Loucy (cell line): ENCODE data around the gene MYO18B.

Source experiments
- H2AFZ ChIP-seq: fragments of 200-600 bp; sonication (generic); 2 replicates; pipeline ENCODE4 v1.6.0; 2016; ENCODE audit warnings: antibody characterized with exemption, mild to moderate bottlenecking, low read length, moderate library complexity
- H3F3A ChIP-seq: fragments of 200-600 bp; 2 replicates; pipeline ENCODE4 v1.6.0; 2016; ENCODE audit warnings: antibody characterized with exemption, low read depth, mild to moderate bottlenecking
- H3K27me3 ChIP-seq: fragments of 200-600 bp; sonication (generic); 2 replicates; pipeline ENCODE4 v1.6.1; 2014; ENCODE audit warnings: low read length, mild to moderate bottlenecking; ENCODE audit not compliant: insufficient read depth, poor library complexity, severe bottlenecking
- H3K36me3 ChIP-seq: fragments of 200-600 bp; sonication (generic); 2 replicates; pipeline ENCODE4 v1.6.1; 2016; ENCODE audit warnings: low read length; ENCODE audit not compliant: insufficient read depth
- H3K4me1 ChIP-seq: fragments of 200-600 bp; sonication (generic); 2 replicates; pipeline ENCODE4 v1.5.1; 2014; ENCODE audit warnings: low read length, mild to moderate bottlenecking; ENCODE audit not compliant: insufficient read depth, poor library complexity, severe bottlenecking
- H3K4me2 ChIP-seq: fragments of 200-600 bp; sonication (generic); 2 replicates; pipeline ENCODE4 v1.6.0; 2014; ENCODE audit warnings: antibody characterized with exemption, low read length, low read depth, mild to moderate bottlenecking; ENCODE audit not compliant: poor library complexity, severe bottlenecking
- H3K4me3 ChIP-seq: fragments of 200-600 bp; sonication (generic); 2 replicates; pipeline ENCODE4 v1.5.1; 2014; ENCODE audit warnings: low read length, mild to moderate bottlenecking, mixed read lengths; ENCODE audit not compliant: poor library complexity, severe bottlenecking
- H3K79me2 ChIP-seq: fragments of 200-600 bp; sonication (generic); 2 replicates; pipeline ENCODE4 v1.6.1; 2014; ENCODE audit warnings: low read length; ENCODE audit not compliant: insufficient read depth
- H3K9ac ChIP-seq: fragments of 200-600 bp; sonication (generic); 2 replicates; pipeline ENCODE4 v1.6.0; 2014; ENCODE audit warnings: mild to moderate bottlenecking, low read depth, low read length, moderate library complexity; ENCODE audit not compliant: poor library complexity, severe bottlenecking
- H3K9me2 ChIP-seq: fragments of 200-600 bp; sonication (generic); replicated peaks from 2 replicates; pipeline ENCODE4 v1.6.1; 2016; ENCODE audit warnings: low read depth, low read length, mixed read lengths
- H3K9me3 ChIP-seq: fragments of 200-600 bp; sonication (generic); 2 replicates; pipeline ENCODE4 v1.6.1; 2014; ENCODE audit warnings: mild to moderate bottlenecking, antibody characterized with exemption, low read length, low read depth; ENCODE audit not compliant: insufficient read depth
- H4K20me1 ChIP-seq: fragments of 200-600 bp; sonication (generic); 2 replicates; pipeline ENCODE4 v1.6.0; 2014; ENCODE audit warnings: antibody characterized with exemption, low read length, mild to moderate bottlenecking; ENCODE audit not compliant: insufficient read depth, poor library complexity, severe bottlenecking
- EZH2phosphoT487 ChIP-seq: fragments of 200-600 bp; IDR thresholded peaks from 2 replicates; pipeline ENCODE4 v1.6.1; 2018; ENCODE audit warnings: antibody characterized with exemption, mild to moderate bottlenecking, moderate library complexity, borderline replicate concordance
- TF ChIP-seq, protein P1 (sequence below): fragments of 200-600 bp; sonication (generic); conservative IDR thresholded peaks from 2 replicates; pipeline ENCODE4 v1.5.1; 2014; ENCODE audit warnings: mild to moderate bottlenecking, antibody characterized with exemption, low read length

Gene MYO18B

DNA sequence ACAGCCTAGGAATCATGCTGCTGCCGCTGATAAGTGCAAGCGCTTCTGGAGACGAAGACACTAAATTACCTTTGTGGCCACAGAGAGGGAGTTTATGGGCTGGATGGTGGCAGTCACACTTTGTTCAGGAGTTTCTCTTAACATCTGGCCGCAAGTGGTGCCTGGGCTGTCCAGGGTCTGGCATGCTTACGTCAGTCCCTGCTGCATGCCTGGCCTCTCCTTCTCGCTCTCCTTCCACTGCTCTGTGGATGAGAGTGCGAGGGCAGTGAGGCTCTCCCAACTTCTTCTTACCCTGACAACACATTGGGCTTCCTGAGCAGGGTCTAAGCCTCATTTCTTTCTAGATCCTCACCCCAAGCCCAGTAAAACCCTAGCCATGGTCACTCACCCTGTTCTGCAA, 266.6 kb downstream of the MYO18B start:
- Histone ChIP-seq H3K4me3 (no peak overlapping the region), H3K4me1 (no peaks in the 10 kb centered on the region), H4K20me1 (no peaks in the 10 kb centered on the region), H3K9me3 (no peaks in the 10 kb centered on the region), H3K36me3 (no peaks in the 10 kb centered on the region), H3K4me2 (no peak overlapping the region), H3K9me2 (no peaks in the 10 kb centered on the region), H2AFZ (no peak overlapping the region), H3F3A (no peaks in the 10 kb centered on the region), H3K79me2 (no peaks in the 10 kb centered on the region), H3K9ac (no peak overlapping the region), H3K27me3 (no peaks in the 10 kb centered on the region)
- TF ChIP-seq, protein P1, sequence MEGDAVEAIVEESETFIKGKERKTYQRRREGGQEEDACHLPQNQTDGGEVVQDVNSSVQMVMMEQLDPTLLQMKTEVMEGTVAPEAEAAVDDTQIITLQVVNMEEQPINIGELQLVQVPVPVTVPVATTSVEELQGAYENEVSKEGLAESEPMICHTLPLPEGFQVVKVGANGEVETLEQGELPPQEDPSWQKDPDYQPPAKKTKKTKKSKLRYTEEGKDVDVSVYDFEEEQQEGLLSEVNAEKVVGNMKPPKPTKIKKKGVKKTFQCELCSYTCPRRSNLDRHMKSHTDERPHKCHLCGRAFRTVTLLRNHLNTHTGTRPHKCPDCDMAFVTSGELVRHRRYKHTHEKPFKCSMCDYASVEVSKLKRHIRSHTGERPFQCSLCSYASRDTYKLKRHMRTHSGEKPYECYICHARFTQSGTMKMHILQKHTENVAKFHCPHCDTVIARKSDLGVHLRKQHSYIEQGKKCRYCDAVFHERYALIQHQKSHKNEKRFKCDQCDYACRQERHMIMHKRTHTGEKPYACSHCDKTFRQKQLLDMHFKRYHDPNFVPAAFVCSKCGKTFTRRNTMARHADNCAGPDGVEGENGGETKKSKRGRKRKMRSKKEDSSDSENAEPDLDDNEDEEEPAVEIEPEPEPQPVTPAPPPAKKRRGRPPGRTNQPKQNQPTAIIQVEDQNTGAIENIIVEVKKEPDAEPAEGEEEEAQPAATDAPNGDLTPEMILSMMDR = no peak

DNA sequence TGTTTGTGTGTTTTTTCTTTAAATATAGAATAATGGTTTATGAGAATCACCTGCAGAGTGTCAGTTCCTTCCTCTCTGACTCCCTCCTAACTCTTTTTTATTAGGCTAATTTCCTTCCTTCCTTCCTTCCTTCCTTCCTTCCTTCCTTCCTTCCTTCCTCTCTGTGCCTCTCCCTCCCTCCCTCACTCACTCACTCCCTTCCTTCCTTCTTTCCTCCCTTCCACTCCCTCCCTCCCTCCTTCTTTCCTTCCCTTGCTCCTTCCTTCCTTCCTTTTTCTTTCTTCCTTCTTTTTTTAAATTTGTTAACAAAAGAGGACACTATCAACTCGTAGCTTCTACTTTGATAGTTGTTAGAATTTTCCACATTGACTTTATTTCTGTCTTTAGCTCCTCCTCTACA, 274.9 kb downstream of the MYO18B start:
- H3F3A ChIP-seq = no peaks in the 10 kb centered on the region
- H3K36me3 ChIP-seq = no peaks in the 10 kb centered on the region
- H3K4me2 ChIP-seq = no peak overlapping the region
- no peaks in the 10 kb centered on the region for H3K27me3 ChIP-seq
- no peaks in the 10 kb centered on the region for H3K79me2 ChIP-seq
- H2AFZ ChIP-seq = no peak overlapping the region
- H4K20me1 ChIP-seq = no peaks in the 10 kb centered on the region
- no peak overlapping the region for H3K9ac ChIP-seq
- H3K4me1 ChIP-seq = no peaks in the 10 kb centered on the region
- H3K9me3 ChIP-seq = no peaks in the 10 kb centered on the region
- TF ChIP-seq, protein P1 = no peak
- TF ChIP-seq EZH2phosphoT487 = no peak
- no peak overlapping the region for H3K4me3 ChIP-seq
- no peaks in the 10 kb centered on the region for H3K9me2 ChIP-seq

DNA sequence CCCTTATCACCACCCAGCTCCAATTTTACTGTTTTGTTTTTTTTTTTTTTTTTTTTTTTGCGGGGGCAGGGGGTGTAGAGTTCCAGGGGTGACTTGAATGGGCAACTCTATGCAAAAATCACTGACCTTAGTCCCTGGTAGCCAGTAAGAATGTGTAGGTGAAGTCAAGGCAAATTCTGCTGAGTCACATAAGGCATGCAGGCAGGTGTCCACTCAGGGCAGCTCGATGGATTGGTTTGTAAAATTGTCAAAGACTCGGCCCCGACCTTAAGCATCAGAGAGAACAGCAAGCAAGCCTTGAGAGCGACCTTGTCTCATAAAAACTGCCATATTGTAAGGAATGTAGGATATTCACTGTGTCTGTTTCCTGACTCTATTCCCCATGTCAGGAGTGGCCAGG, 275.9 kb downstream of the MYO18B start:
- Histone ChIP-seq H3K79me2 (no peaks in the 10 kb centered on the region), H3K4me3 (no peak overlapping the region), H3F3A (no peaks in the 10 kb centered on the region)

More for the DNA sequence above, 275.9 kb downstream of the MYO18B start:
- Histone ChIP-seq H2AFZ (no peak overlapping the region), H3K27me3 (no peaks in the 10 kb centered on the region), H3K9me3 (no peaks in the 10 kb centered on the region), H3K36me3 (no peaks in the 10 kb centered on the region), H3K9me2 (no peaks in the 10 kb centered on the region), H3K4me2 (no peak overlapping the region), H3K4me1 (no peaks in the 10 kb centered on the region), H3K9ac (no peak overlapping the region), H4K20me1 (no peaks in the 10 kb centered on the region)
- TF ChIP-seq, protein P1 = no peak
- no peak for TF ChIP-seq EZH2phosphoT487
